GM12892 (cell line): ENCODE measurements around the gene STAT6.
"Not testable (repeated sequence)": the region's sequence is repeated elsewhere in the genome, so short reads cannot be mapped to it uniquely, and the experiment has no call there.

ENCODE experiments used
- DNase-seq: peaks from one replicate; pipeline ENCODE4 v3.0.0; 2011; ENCODE audit not compliant: insufficient read length
- FAIRE-seq: peaks from 2 replicates; lab custom pipeline; 2011; peaks lifted over from hg19 to GRCh38; lab: Jason Lieb, UNC
- POLR2A ChIP-seq: IDR thresholded peaks from 2 replicates; pipeline ENCODE4 v1.6.1; 2011; ENCODE audit warnings: low read depth, low read length, control low read depth
- POLR2AphosphoS5 ChIP-seq: IDR thresholded peaks from 2 replicates; pipeline ENCODE4 v1.6.1; 2011; ENCODE audit warnings: low read depth, low read length, control low read depth
- TAF1 ChIP-seq: IDR thresholded peaks from 2 replicates; pipeline ENCODE4 v1.6.1; 2011; ENCODE audit warnings: low read depth, mild to moderate bottlenecking, control low read depth, low read length, borderline replicate concordance

STAT6 gene

DNA sequence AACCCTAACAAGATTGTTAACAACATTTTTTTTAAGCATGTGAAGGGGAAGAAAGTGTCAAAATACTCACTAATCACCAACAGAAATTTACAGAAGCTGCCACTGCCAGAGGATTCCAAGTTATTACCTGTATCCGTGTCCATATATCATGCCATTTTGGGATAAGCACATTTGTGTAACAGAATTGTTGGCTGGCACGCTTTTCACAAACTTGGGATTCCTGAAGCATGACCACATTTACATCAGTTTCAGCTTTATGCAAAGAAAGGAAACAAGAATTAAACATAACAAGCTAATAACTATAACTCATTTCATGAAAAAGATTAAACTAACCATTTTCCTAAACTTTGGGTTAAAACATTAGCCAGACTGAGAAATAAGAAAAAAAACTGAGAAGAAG, 38.5 kb downstream of the STAT6 start:
- FAIRE-seq = no peak
- no peak for TF ChIP-seq TAF1
- no peak for TF ChIP-seq POLR2A
- no peak for TF ChIP-seq POLR2AphosphoS5
- DNase-seq = no peak

DNA sequence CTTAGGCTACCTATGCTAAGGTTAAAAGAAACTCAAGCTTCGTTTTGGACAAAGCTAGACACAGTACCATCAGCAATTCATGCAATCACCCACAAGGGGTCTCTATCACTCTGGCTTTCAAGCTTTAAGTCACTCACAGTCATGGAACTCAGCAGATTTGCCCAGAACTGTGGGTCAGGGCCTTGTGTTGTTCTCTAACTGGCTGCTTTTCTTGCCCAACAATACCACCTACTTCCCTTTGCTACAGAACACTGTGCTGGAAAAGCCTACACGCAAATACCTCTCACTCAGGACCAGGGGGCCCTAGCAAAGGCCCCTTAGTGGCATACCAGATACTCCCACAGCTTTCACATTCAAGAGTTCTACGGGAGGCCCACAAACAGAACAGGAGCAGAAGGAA, 41.6 kb downstream of the STAT6 start:
- TF ChIP-seq POLR2A (no peak), POLR2AphosphoS5 (no peak), TAF1 (no peak)
- FAIRE-seq (peak; percentile 64), DNase-seq (no peak)

DNA sequence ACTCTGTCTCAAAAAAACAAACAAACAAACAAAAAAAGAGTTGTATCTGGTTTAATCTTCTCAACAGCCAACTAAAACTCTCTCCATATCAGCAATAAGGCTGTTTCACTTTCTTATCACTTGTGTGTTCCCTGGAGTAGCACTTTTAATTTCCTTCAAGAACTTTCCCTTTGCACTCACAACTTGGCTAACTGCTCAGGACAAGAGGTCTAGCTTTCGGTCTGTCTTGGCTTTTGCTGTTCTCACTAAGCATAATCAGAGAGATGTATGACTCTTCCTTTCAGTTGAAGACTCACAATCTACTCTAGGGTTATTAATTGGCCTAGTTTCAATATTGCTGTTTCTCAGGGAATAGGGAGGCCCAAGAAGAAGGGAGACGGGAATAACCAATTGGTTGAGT, 44.9 kb downstream of the STAT6 start:
- DNase-seq (no peak), FAIRE-seq (no peak)
- TF ChIP-seq TAF1 (no peak), POLR2AphosphoS5 (no peak)

DNA sequence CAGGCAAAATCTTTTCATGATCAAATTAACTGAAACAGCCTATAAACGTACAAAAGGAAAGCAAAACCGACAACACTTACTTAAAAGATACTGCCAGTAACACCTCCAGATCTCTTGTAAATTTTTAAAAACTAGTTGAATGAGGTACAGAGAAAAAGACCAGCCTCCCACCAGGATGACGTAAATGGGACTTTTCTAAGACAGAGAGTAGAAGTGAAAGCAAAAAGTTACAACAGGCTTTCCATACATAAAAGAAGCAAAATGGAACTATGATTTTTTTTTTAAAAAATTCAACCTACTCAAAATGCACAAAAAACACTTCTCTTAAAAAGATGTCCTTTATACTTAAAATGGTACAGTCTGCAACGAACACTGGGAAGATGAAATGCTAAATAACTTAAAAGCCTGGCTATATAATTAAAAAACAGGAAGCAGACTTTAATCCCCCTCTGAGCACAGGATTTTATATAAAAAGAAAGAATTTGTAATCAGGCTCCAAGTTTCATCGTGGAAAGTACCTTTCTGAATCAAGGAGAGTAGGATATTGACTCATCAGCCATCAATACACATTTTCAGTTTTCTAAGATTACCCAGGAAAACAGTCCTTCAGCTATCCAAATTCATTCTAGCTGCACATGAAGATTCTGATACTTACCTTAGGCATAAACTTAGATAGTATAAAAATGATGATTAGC, 47.0 kb downstream of the STAT6 start:
- TF ChIP-seq TAF1 (no peak), POLR2A (no peak), POLR2AphosphoS5 (no peak)
- DNase-seq = peak; percentile 23
- FAIRE-seq = peak; percentile 90

DNA sequence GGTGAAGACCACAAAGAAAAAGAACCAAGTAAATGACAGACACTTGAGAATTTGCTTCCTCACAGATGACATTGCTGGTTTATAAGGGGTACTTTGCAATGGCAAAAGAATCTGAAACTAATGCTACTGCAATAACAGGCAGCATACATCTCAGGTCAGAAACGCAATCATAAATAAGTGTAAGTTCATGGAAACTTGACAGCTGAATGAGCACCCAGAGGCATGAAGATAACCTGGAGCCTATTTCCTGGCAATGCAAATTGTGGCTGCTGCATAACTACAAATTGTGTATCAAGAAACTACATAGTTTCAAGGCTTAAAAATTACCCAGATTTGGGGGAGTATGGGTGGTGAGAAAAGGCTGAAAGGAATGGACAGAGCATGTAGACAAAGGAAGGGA, 52.7 kb downstream of the STAT6 start:
- TF ChIP-seq POLR2AphosphoS5 (no peak), TAF1 (no peak), POLR2A (no peak)
- no peak for DNase-seq
- peak; percentile 79 for FAIRE-seq

DNA sequence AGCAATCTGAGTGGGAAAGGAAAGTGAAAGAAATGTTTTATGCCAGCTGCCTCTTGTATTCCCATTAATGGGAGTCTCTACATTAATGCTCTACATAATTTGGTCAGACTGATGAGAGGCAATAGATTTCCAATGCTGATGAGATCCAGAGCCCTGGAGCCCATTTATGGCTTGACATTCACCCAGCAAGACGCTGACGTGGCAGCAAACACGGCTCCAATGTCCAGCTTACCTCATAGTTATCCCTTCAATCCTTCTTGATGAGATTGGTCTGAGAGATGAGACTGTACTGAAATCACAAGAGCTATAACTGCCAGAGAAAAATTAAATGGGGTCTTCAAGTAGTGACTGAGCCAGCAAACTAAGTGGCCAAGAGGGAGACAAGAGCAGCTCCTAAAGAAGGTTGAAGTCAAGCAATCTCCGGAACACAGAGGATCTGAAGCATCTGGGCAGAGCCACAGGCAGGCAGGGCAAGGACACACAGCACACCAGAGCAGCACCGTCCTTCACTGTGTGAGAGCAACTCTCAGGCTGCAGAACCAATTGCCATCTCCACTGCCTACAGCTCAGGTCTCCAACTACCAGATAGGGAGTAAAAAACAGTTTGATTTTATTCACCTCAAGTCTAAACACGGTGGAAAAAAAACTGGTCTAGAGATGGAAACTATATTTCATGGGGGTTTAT, 54.0 kb downstream of the STAT6 start:
- DNase-seq (no peak), FAIRE-seq (no peak)
- TF ChIP-seq POLR2A (no peak), POLR2AphosphoS5 (no peak), TAF1 (no peak)

DNA sequence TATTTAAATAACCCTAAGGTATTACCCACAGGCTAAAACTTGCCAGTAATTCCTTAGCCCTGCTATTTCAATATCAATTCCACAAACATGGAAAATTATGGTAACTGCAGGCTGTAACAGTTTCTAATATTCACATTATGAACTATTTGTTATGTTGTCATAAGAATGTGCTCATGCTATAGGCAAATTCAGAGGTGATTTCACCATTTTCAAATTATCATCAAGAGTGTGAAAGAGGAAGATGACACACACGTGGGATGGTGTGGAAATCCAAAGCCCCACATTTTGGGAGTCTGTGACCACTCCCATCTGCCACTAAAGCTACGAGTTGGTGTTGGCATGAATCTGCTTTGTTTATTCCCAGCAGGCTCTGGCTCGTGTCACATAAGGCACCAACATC, 55.3 kb downstream of the STAT6 start:
- FAIRE-seq (no peak), DNase-seq (no peak)

DNA sequence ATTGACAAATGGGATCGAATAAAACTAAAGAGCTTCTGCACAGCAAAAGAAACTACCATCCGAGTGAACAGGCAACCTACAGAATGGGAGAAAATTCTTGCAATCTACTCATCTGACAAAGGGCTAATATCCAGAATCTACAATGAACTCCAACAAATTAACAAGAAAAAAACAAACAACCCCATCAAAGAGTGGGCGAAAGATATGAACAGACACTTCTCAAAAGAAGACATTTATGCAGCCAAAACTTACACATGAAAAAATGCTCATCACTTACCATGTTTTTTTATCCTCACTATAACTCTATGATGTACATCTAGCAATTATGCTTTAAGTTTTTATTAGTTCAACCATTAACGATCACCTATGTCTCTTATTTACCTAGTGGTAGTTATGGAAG, 57.3 kb downstream of the STAT6 start:
- FAIRE-seq, DNase-seq: not testable (repeated sequence)

More for the DNA sequence above, 55.3 kb downstream of the STAT6 start:
- TF ChIP-seq POLR2A = no peak
- TF ChIP-seq POLR2AphosphoS5 = no peak
- no peak for TF ChIP-seq TAF1

DNA sequence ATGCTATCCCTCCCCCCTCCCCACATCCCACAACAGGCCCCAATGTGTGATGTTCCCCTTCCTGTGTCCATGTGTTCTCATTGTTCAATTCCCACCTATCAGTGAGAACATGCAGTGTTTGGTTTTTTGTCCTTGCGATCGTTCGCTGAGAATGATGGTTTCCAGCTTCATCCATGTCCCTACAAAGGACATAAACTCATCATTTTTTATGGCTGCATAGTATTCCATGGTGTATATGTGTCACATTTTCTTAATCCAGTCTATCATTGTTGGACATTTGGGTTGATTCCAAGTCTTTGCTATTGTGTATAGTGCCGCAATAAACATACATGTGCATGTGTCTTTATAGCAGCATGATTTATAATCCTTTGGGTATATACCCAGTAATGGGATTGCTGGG, 58.0 kb downstream of the STAT6 start:
- not testable (repeated sequence) for FAIRE-seq, DNase-seq

DNA sequence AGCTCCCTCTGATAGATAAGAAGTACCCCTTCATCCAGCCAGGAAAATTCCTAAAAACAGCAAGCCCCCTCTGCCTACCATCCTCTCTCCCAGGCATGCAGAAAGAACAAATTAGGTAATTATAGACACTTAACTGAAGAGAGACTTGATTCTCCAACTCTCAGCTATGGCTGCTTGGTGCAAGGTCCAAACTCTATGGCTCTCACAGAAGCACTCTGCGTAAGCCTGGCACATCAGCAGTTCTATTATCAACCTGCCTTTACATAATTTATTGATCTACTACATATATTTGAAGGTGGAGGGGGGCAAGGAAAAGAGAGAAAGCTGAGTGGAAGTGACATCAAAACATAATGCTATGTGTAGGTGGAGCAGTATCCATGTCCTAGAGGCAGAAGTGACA, 60.2 kb downstream of the STAT6 start:
- FAIRE-seq = no peak
- TF ChIP-seq POLR2A (no peak), POLR2AphosphoS5 (no peak), TAF1 (no peak)

DNA sequence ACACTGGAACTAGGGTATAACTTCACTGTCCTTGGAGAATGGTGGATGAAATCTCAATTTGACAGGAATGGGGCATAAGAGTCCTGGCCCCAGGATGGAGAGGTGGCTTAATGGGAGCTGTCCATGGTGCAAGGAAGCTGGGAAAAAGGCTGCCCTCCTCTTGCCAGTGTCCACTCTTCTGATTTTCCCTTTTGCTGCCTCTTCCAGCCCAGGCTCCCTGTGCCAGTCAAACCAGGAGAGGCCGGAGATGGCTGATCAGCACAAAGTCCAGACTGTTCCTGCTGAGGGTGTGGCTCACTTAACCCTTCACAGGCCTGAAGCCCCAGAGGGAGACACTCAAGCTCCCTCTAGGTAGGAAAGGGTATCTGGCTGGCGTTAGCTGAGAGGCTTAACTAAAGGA, 61.3 kb downstream of the STAT6 start, which contains the start of gene MYO1A:
MYO1A (minus strand) TSS at position 240 of the 400 bp plus-strand sequence. CDS start 1,806 bp downstream, outside the sequence.
- TF ChIP-seq POLR2AphosphoS5 = no peak
- no peak for TF ChIP-seq TAF1
- no peak for TF ChIP-seq POLR2A
- FAIRE-seq (no peak), DNase-seq (no peak)

More for the DNA sequence above, 60.2 kb downstream of the STAT6 start:
- no peak for DNase-seq

DNA sequence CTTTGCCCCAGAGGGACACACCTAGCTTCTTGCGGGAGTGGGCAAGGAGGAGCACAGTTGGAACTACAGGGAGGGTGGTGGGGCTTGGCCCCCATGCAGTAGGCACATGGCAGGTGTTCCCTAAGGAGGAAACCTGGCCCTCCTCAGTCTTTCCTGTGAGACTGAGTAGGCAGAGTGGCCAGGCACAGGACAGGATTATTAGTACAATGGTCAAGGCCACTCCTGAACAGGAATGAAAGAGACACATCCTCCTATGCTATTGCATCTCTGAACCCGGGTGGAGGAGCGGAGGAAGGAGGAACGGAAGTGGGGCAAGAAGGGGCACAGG, 62.1 kb downstream of the STAT6 start:
- no peak for FAIRE-seq

More for the DNA sequence above, 62.1 kb downstream of the STAT6 start:
- TF ChIP-seq TAF1 (no peak), POLR2AphosphoS5 (no peak), POLR2A (no peak)
- DNase-seq = no peak
